GM23338 (cell line): Measurements from ENCODE around the gene MYBL2. TPM values are rescaled to one million over a fixed set of nuclear protein-coding genes. Genes with fewer than 3 reads are reported as not detected.

Source experiments
- ATAC-seq: fragments of 200-7000 bp; cut with Tn5 transposase; 3 replicates; pipeline ENCODE4 v1.9.1; 2020
- DNase-seq: peaks from one replicate; pipeline ENCODE4 v3.0.0-alpha.2; 2015; ENCODE audit warnings: low spot score
- H2AFZ ChIP-seq: fragments of 200-600 bp; sonication (generic); 2 replicates; pipeline ENCODE4 v1.8.0; 2016; ENCODE audit warnings: antibody characterized with exemption, mild to moderate bottlenecking, moderate library complexity
- H3F3A ChIP-seq: fragments of 200-600 bp; sonication (generic); replicated peaks from 2 replicates; pipeline ENCODE4 v1.8.0; 2017; ENCODE audit warnings: antibody characterized with exemption, mixed run types, low read depth
- H3K27ac ChIP-seq: fragments of 200-600 bp; sonication (generic); 2 replicates; pipeline ENCODE4 v1.6.1; 2016; ENCODE audit warnings: low read depth
- H3K27me3 ChIP-seq: fragments of 200-600 bp; sonication (generic); 2 replicates; pipeline ENCODE4 v1.8.0; 2016; ENCODE audit warnings: mild to moderate bottlenecking, mixed run types, moderate library complexity; ENCODE audit not compliant: insufficient read depth
- H3K36me3 ChIP-seq: fragments of 200-600 bp; sonication (generic); 2 replicates; pipeline ENCODE4 v1.8.0; 2016; ENCODE audit warnings: mild to moderate bottlenecking; ENCODE audit not compliant: insufficient read depth
- H3K4me1 ChIP-seq: fragments of 200-600 bp; sonication (generic); 2 replicates; pipeline ENCODE4 v1.8.0; 2016; ENCODE audit warnings: mild to moderate bottlenecking, moderate library complexity; ENCODE audit not compliant: insufficient read depth
- H3K4me2 ChIP-seq: fragments of 200-600 bp; sonication (generic); 2 replicates; pipeline ENCODE4 v1.7.1; 2017; ENCODE audit warnings: mixed run types
- H3K4me3 ChIP-seq: fragments of 200-600 bp; sonication (generic); 2 replicates; pipeline ENCODE4 v1.6.1; 2016; ENCODE audit warnings: mixed run types
- H3K79me2 ChIP-seq: fragments of 200-600 bp; sonication (generic); replicated peaks from 2 replicates; pipeline ENCODE4 v1.8.0; 2017; ENCODE audit warnings: mild to moderate bottlenecking; ENCODE audit not compliant: insufficient read depth
- H3K9me2 ChIP-seq: fragments of 200-600 bp; sonication (generic); 2 replicates; pipeline ENCODE4 v1.8.0; 2017; ENCODE audit not compliant: insufficient read depth
- H4K20me1 ChIP-seq: fragments of 200-600 bp; sonication (generic); replicated peaks from 2 replicates; pipeline ENCODE4 v1.8.0; 2017; ENCODE audit warnings: mild to moderate bottlenecking; ENCODE audit not compliant: insufficient read depth
- H3K27ac Mint-ChIP-seq: 2 replicates; pipeline ENCODE4 v1.8.0; 2020; ENCODE audit warnings: inconsistent platforms, mild to moderate bottlenecking, moderate library complexity, mixed read lengths
- H3K27me3 Mint-ChIP-seq: 3 replicates; pipeline ENCODE4 v1.8.0; 2022; ENCODE audit warnings: low read depth, mild to moderate bottlenecking, moderate library complexity, mixed read lengths, inconsistent platforms; ENCODE audit not compliant: insufficient read depth, poor library complexity
- H3K36me3 Mint-ChIP-seq: 3 replicates; pipeline ENCODE4 v1.8.0; 2021; ENCODE audit warnings: low read depth, mild to moderate bottlenecking, inconsistent platforms, moderate library complexity, mixed read lengths
- H3K4me1 Mint-ChIP-seq: 3 replicates; pipeline ENCODE4 v1.8.0; 2020; ENCODE audit warnings: mild to moderate bottlenecking, inconsistent platforms, mixed read lengths
- H3K4me3 Mint-ChIP-seq: 3 replicates; pipeline ENCODE4 v1.8.0; 2021; ENCODE audit warnings: moderate library complexity, mild to moderate bottlenecking, inconsistent platforms, mixed read lengths
- H3K9me3 Mint-ChIP-seq: 3 replicates; pipeline ENCODE4 v1.8.0; 2020; ENCODE audit warnings: moderate library complexity, mild to moderate bottlenecking, inconsistent platforms, mixed read lengths
- EZH2 ChIP-seq: fragments of 200-600 bp; sonication (generic); IDR thresholded peaks from one replicate; pipeline ENCODE4 v1.8.0; 2017; ENCODE audit warnings: antibody characterized with exemption, mild to moderate bottlenecking, low read depth; ENCODE audit not compliant: unreplicated experiment
- NANOG ChIP-seq: IDR thresholded peaks from 2 replicates; pipeline ENCODE4 v1.6.1; 2016; ENCODE audit warnings: antibody characterized with exemption, borderline replicate concordance
- STAT1 ChIP-seq: IDR thresholded peaks from one replicate; pipeline ENCODE4 v1.6.1; 2016; ENCODE audit warnings: antibody characterized with exemption; ENCODE audit not compliant: unreplicated experiment
- ZNF114 ChIP-seq: fragments of 250-450 bp; sonication (Bioruptor Pico); IDR thresholded peaks from 2 replicates; pipeline ENCODE4 v1.5.0; 2020; ENCODE audit warnings: mild to moderate bottlenecking, moderate library complexity
- polyA plus RNA-seq: library from polyadenylated mRNA; unstranded; fragments of >200 nt; fragmentation: Nextera tagmentation; extraction: Ambion mirVana; gene quantifications from 2 replicates; pipeline ENCODE4 v1.2.1, GENCODE V29; 2016
- total RNA-seq: library from RNA; depleted of rRNA; stranded (reverse); fragments of >200 nt; shearing (Covaris generic); gene quantifications from 2 replicates; pipeline ENCODE4 v1.2.3, GENCODE V29; 2014
- TF ChIP-seq, protein P1 (sequence below): fragments of 250-450 bp; sonication (Bioruptor Pico); IDR thresholded peaks from 2 replicates; pipeline ENCODE4 v1.5.0; 2020; ENCODE audit warnings: mild to moderate bottlenecking, moderate library complexity
- TF ChIP-seq, protein P2 (sequence below): IDR thresholded peaks from 2 replicates; pipeline ENCODE4 v1.6.1; 2016; ENCODE audit warnings: antibody characterized with exemption
- TF ChIP-seq, protein P3 (sequence below): IDR thresholded peaks from one replicate; pipeline ENCODE4 v1.6.1; 2018; ENCODE audit warnings: antibody characterized with exemption; ENCODE audit not compliant: unreplicated experiment

Gene MYBL2
- total and polyA plus RNA-seq, 2 experiments from 2014 or later, result 72.3 to 131 TPM

DNA sequence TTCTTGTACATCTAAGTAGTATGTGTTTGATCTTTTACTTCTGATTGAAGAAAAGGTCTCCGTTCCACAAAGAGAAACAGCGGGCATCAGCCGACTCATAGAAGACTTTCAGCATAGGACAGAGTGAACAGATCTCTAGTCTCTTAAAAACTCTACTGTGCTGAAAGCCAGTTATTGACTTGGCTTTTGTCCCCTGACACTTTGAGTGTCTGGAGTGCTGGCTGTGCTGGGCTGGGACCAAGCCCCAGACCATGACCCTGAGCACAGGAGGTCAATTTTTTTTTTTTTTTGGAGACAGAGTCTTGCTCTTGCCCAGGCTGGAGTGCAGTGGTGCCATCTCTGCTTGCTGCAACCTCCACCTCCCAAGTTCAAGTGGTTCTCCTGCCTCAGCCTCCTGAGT lies 27.8 kb downstream of the MYBL2 start (continued):
- TF ChIP-seq, protein P1, sequence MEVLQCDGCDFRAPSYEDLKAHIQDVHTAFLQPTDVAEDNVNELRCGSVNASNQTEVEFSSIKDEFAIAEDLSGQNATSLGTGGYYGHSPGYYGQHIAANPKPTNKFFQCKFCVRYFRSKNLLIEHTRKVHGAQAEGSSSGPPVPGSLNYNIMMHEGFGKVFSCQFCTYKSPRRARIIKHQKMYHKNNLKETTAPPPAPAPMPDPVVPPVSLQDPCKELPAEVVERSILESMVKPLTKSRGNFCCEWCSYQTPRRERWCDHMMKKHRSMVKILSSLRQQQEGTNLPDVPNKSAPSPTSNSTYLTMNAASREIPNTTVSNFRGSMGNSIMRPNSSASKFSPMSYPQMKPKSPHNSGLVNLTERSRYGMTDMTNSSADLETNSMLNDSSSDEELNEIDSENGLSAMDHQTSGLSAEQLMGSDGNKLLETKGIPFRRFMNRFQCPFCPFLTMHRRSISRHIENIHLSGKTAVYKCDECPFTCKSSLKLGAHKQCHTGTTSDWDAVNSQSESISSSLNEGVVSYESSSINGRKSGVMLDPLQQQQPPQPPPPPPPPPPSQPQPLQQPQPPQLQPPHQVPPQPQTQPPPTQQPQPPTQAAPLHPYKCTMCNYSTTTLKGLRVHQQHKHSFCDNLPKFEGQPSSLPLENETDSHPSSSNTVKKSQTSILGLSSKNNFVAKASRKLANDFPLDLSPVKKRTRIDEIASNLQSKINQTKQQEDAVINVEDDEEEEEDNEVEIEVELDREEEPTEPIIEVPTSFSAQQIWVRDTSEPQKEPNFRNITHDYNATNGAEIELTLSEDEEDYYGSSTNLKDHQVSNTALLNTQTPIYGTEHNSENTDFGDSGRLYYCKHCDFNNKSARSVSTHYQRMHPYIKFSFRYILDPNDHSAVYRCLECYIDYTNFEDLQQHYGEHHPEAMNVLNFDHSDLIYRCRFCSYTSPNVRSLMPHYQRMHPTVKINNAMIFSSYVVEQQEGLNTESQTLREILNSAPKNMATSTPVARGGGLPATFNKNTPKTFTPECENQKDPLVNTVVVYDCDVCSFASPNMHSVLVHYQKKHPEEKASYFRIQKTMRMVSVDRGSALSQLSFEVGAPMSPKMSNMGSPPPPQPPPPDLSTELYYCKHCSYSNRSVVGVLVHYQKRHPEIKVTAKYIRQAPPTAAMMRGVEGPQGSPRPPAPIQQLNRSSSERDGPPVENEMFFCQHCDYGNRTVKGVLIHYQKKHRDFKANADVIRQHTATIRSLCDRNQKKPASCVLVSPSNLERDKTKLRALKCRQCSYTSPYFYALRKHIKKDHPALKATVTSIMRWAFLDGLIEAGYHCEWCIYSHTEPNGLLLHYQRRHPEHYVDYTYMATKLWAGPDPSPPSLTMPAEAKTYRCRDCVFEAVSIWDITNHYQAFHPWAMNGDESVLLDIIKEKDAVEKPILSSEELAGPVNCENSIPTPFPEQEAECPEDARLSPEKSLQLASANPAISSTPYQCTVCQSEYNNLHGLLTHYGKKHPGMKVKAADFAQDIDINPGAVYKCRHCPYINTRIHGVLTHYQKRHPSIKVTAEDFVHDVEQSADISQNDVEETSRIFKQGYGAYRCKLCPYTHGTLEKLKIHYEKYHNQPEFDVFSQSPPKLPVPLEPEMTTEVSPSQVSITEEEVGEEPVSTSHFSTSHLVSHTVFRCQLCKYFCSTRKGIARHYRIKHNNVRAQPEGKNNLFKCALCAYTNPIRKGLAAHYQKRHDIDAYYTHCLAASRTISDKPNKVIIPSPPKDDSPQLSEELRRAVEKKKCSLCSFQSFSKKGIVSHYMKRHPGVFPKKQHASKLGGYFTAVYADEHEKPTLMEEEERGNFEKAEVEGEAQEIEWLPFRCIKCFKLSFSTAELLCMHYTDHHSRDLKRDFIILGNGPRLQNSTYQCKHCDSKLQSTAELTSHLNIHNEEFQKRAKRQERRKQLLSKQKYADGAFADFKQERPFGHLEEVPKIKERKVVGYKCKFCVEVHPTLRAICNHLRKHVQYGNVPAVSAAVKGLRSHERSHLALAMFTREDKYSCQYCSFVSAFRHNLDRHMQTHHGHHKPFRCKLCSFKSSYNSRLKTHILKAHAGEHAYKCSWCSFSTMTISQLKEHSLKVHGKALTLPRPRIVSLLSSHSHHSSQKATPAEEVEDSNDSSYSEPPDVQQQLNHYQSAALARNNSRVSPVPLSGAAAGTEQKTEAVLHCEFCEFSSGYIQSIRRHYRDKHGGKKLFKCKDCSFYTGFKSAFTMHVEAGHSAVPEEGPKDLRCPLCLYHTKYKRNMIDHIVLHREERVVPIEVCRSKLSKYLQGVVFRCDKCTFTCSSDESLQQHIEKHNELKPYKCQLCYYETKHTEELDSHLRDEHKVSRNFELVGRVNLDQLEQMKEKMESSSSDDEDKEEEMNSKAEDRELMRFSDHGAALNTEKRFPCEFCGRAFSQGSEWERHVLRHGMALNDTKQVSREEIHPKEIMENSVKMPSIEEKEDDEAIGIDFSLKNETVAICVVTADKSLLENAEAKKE (CRISPR knock-in tag), result no peak

DNA sequence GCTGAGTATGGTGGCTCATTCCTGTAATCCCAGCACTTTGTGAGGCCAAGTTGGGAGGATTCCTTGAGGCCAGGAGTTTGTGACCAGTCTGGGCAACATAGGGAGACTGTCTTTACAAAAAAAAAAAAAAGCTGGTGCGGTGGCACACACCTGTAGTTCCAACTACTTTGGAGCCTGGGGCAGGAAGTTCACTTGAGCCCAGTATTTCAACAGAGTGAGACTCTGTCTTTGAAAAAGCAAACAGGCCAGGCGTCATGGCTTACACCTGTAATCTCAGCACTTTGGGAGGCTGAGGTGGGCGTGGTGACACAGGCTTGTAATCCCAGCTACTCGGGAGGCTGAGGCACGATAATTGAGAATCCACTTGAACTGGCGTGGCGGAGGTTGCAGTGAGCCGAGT lies 28.7 kb downstream of the MYBL2 start:
- Histone ChIP-seq H3K36me3 (peaks cover 38% of the 10 kb centered on the region), H3K79me2 (peaks cover under 1% of the 10 kb centered on the region; the same call in 1 of the 2 replicates), H2AFZ (no peak overlapping the region), H3K9me2 (no peaks in the 10 kb centered on the region), H3K27ac (no peak overlapping the region), H4K20me1 (peaks cover 17% of the 10 kb centered on the region), H3F3A (no peaks in the 10 kb centered on the region), H3K4me1 (no peaks in the 10 kb centered on the region), H3K4me3 (no peak overlapping the region), H3K27me3 (no peaks in the 10 kb centered on the region), H3K4me2 (no peak overlapping the region)
- Mint-ChIP-seq H3K36me3 (peaks cover 61% of the 10 kb centered on the region), H3K9me3 (no peaks in the 10 kb centered on the region), H3K27me3 (peaks cover 3% of the 10 kb centered on the region), H3K4me3 (no peak overlapping the region), H3K4me1 (no peaks in the 10 kb centered on the region), H3K27ac (no peak overlapping the region)
- DNase-seq (no peak), ATAC-seq (no peak)
- TF ChIP-seq, protein P2, sequence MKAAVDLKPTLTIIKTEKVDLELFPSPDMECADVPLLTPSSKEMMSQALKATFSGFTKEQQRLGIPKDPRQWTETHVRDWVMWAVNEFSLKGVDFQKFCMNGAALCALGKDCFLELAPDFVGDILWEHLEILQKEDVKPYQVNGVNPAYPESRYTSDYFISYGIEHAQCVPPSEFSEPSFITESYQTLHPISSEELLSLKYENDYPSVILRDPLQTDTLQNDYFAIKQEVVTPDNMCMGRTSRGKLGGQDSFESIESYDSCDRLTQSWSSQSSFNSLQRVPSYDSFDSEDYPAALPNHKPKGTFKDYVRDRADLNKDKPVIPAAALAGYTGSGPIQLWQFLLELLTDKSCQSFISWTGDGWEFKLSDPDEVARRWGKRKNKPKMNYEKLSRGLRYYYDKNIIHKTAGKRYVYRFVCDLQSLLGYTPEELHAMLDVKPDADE, result no peak
- TF ChIP-seq ZNF114 (no peak), NANOG (no peak), STAT1 (no peak), EZH2 (no peak)
- TF ChIP-seq, protein P3, sequence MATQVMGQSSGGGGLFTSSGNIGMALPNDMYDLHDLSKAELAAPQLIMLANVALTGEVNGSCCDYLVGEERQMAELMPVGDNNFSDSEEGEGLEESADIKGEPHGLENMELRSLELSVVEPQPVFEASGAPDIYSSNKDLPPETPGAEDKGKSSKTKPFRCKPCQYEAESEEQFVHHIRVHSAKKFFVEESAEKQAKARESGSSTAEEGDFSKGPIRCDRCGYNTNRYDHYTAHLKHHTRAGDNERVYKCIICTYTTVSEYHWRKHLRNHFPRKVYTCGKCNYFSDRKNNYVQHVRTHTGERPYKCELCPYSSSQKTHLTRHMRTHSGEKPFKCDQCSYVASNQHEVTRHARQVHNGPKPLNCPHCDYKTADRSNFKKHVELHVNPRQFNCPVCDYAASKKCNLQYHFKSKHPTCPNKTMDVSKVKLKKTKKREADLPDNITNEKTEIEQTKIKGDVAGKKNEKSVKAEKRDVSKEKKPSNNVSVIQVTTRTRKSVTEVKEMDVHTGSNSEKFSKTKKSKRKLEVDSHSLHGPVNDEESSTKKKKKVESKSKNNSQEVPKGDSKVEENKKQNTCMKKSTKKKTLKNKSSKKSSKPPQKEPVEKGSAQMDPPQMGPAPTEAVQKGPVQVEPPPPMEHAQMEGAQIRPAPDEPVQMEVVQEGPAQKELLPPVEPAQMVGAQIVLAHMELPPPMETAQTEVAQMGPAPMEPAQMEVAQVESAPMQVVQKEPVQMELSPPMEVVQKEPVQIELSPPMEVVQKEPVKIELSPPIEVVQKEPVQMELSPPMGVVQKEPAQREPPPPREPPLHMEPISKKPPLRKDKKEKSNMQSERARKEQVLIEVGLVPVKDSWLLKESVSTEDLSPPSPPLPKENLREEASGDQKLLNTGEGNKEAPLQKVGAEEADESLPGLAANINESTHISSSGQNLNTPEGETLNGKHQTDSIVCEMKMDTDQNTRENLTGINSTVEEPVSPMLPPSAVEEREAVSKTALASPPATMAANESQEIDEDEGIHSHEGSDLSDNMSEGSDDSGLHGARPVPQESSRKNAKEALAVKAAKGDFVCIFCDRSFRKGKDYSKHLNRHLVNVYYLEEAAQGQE, result no peak
